Renal pelvis (tissue), 4 donors: ENCODE results near the gene PIK3R5. TPM values are rescaled to one million over a fixed set of nuclear protein-coding genes. Genes with fewer than 3 reads are reported as not detected.

ENCODE experiments used
- DNase-seq: peaks from one replicate; pipeline ENCODE4 v3.0.0-alpha.2; 2013
- polyA plus RNA-seq, 3 donors: library from polyadenylated mRNA; unstranded; fragments of 120-200 nt; gene quantifications; one replicate each; pipeline ENCODE4 v1.2.1, GENCODE V29; 2013; ENCODE audit not compliant: insufficient read length in 3 of 3

PIK3R5 gene
- polyA plus RNA-seq, 3 donors: 0.73 to 1.00 (median 0.84) TPM

GRCh38 chr17:8835106-8835505, 130.4 kb downstream of the PIK3R5 start:
- no peak for DNase-seq

DNA sequence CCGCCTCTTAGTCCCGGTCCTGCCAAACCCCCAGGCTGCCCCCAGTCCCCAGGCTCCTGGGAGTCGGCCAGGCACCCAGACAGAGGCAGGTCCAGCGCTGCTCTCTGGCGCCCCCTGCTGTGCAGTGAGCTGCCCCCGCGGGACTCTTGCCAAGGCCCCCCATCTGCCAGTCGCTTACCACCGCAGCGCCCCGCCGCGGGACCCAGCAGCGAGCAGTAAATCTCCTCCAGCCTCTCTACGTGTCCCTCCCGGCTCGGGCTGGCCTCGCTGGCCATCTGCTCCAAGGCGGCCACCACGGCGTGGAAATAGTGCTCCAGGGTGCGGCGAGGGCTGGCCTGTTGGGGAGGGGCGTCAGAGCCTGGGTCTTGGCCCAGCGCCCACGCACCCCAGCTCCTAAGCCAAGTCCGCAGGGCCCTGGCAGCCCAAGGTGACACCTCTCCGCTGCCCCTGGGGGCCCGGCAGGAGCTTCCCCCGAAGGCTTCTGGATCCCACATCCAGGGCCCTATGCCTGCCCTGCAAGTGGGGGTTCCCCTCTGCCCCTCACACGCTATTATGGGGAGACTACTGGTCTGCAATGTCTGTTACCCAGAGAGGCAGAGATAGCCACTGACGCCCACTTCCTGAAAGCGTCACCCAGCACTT, 132.7 kb downstream of the PIK3R5 start:
- DNase-seq: no peak

DNA sequence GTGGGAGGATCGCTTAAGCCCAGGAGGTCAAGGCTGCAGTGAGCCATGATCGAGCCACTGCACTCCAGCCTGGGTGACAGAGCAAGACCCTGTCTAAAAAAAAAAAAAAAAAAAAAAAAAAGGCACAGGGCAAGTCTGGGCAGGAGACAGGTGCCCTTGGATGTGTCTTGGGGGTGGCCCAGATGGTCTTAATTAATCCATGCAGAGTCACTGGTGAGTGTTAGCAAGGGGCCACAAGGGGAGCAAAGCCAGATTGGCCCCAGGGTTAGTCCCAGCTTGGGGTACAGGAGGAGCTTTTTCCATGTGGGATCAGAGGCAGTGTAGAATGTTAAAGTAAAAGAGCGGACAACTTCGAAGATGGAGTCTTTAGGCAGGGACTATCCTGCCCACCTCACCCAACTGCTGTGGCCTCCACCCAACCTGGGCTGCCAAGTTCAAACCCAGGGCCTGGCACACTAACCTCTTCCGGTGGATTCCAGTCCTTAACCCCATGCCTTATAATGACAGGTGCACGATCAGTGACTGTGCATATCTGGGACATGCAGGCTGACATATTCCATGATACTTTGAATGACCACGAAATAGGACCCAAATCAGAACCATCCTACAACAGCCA, 134.2 kb downstream of the PIK3R5 start:
- DNase-seq: no peak

- DNase-seq: no peak
Measured at GRCh38 chr17:8830141-8830540, 135.4 kb downstream of the PIK3R5 start.

DNA sequence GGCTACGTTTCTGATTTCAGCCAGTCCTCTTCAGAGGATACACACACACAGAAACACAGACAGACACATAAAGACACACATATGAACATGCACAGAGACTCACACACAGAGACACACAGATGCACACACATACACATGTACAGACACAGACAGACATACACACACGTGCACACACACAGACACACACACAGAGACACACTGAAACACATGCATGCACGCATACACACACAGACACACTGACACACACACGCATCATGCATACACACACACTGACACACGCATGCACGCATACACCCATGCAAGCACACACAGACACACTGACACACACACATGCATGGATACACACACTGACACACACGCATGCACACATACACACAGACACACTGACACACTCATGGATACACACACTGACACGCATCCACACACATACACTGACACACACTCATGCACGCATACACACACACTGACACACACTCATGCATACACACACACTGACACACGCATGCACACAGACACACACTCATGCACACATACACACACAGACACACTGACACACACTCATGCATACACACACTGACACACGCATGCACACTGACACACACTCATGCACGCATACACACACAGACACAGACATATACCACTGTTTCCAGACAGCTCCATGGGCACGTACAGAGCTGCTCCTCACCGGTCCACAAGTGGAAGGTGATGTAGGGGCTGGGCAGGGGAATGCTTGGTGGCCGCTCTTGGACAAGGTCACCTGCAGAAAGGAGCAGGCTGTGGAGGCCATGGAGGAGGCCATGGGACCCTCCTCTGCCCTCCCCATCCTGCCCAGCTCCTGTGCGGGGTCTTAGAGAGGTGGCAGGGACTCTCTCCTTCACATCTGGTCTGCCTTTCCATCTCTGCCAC, 136.2 kb downstream of the PIK3R5 start:
- no peak for DNase-seq

Other genes with a start within 250 kb of the PIK3R5 start
- gene CCDC42, start 220.9 kb downstream of the PIK3R5 start, polyA plus RNA-seq: under 1 TPM; 0.36 to 0.54 (median 0.47) TPM
- under 1 TPM in 1 of 3 donors, not detected in 2; 0.28 TPM for gene SPDYE4, start 207.2 kb downstream of the PIK3R5 start, polyA plus RNA-seq
- gene MFSD6L, start 166.3 kb downstream of the PIK3R5 start, polyA plus RNA-seq: 1 to 10 TPM; 3.6 to 4.8 (median 4.1) TPM
- 1 to 10 TPM; 1.2 to 1.8 (median 1.3) TPM for gene PIK3R6, start 98.0 kb downstream of the PIK3R5 start, polyA plus RNA-seq
- gene NTN1, start 55.8 kb upstream of the PIK3R5 start, polyA plus RNA-seq: 1 to 10 TPM in 2 of 3 donors, under 1 TPM in 1; 0.90 to 5.1 (median 3.4) TPM